ENCODE data around the gene CAMTA1. TPM values are rescaled to one million over a fixed set of nuclear protein-coding genes. Genes with fewer than 3 reads are reported as not detected.

CAMTA1 gene
- total and polyA plus RNA-seq, 9 of the 15 experiments (the other 6 are each of a cell fraction or from before 2014, with no cell fraction given): 43.9 to 161 (median 65.9) TPM

DNA sequence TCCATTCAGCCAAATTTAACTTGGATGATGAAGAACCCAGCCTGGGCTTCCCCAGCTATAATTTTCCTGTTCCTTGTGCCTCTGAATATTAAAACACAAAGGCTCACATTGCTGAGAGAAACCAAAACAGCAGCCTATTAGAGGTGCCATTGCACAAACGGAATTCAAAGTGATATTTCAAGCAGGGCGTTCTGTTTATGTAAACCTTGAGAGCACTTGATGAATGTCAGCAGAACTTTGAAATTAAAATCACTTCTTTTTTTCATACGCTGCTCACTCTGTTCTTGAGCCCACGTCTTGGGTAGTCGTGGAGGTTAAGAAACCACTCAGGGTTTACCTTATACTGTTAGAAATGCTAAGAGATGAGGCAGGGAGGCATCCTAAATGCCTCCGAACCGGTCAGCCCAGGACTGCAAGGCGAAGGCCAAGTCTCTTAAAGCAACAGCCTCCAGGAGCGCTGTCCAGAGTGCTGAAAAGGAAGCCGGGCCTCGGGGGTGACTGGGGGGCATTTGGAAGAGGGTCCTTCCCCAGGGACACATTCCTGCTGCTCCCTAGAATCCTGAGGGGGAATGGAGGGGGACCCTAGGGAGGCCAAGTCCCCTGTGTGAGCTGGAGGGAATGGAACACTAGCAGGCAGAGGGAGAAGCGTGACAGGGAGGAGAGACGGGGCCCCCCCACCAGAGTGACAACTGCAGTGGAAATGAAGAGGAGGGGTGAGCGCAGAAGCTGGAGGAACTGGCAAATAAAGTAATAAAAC, 831.0 kb downstream of the CAMTA1 start (continued):
- TF ChIP-seq, protein P1, sequence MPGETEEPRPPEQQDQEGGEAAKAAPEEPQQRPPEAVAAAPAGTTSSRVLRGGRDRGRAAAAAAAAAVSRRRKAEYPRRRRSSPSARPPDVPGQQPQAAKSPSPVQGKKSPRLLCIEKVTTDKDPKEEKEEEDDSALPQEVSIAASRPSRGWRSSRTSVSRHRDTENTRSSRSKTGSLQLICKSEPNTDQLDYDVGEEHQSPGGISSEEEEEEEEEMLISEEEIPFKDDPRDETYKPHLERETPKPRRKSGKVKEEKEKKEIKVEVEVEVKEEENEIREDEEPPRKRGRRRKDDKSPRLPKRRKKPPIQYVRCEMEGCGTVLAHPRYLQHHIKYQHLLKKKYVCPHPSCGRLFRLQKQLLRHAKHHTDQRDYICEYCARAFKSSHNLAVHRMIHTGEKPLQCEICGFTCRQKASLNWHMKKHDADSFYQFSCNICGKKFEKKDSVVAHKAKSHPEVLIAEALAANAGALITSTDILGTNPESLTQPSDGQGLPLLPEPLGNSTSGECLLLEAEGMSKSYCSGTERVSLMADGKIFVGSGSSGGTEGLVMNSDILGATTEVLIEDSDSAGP (CRISPR knock-in tag; IDR thresholded peaks at IDR 0.05): peak; percentile 91
- TF ChIP-seq RCOR1 (IDR thresholded peaks at IDR 0.05; ENCODE audit: borderline replicate concordance in 1 of 2, low read depth in 2 of 2, low read length in 2 of 2) (0 out of 4 replicates have a peak, but pooled peaks of 1 of the 2 experiments have one; percentile 42), RBFOX2 (IDR thresholded peaks at IDR 0.05; ENCODE audit: low read depth, low read length) (no peak), FOXJ2 (tag; IDR thresholded peaks at IDR 0.05) (no peak), ZNF133 (CRISPR knock-in tag; IDR thresholded peaks at IDR 0.05) (no peak), SRF (CRISPR knock-in tag; IDR thresholded peaks at IDR 0.05) (no peak), ZFP1 (CRISPR knock-in tag; IDR thresholded peaks at IDR 0.05) (no peak), CBX5 (IDR thresholded peaks at IDR 0.05; ENCODE audit: borderline replicate concordance, low read depth) (no peak), ZBTB17 (CRISPR knock-in tag; IDR thresholded peaks at IDR 0.05) (no peak), HCFC1 (IDR thresholded peaks at IDR 0.05; ENCODE audit: low read depth, low read length) (no peak), TEAD2 (tag; IDR thresholded peaks at IDR 0.05) (no peak), CXXC5 (CRISPR knock-in tag; IDR thresholded peaks at IDR 0.05) (0 out of 2 replicates have a peak, but pooled peaks have one; percentile 20), SMC3 (conservative IDR thresholded peaks at IDR 0.05; ENCODE audit: insufficient read depth, low read depth, low read length) (no peak), MCM7 (IDR thresholded peaks at IDR 0.05) (no peak), ZNF76 (CRISPR knock-in tag; IDR thresholded peaks at IDR 0.05; ENCODE audit: borderline replicate concordance) (no peak), PCBP1 (IDR thresholded peaks at IDR 0.05; ENCODE audit: low read depth, low read length, poor library complexity, severe bottlenecking) (no peak), PRMT5 (CRISPR knock-in tag; IDR thresholded peaks at IDR 0.05) (peak; percentile 89), ZNF175 (CRISPR knock-in tag; IDR thresholded peaks at IDR 0.05; ENCODE audit: low read depth) (no peak), SIRT6 (IDR thresholded peaks at IDR 0.05; ENCODE audit: low read depth, low read length) (no peak), CEBPG (CRISPR knock-in tag; IDR thresholded peaks at IDR 0.05) (no peak), CEBPG (tag; conservative IDR thresholded peaks at IDR 0.05 in 1 of 2, IDR thresholded peaks at IDR 0.05 in 1 of 2) (no peak)
- TF ChIP-seq, protein P2, sequence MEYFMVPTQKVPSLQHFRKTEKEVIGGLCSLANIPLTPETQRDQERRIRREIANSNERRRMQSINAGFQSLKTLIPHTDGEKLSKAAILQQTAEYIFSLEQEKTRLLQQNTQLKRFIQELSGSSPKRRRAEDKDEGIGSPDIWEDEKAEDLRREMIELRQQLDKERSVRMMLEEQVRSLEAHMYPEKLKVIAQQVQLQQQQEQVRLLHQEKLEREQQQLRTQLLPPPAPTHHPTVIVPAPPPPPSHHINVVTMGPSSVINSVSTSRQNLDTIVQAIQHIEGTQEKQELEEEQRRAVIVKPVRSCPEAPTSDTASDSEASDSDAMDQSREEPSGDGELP (CRISPR knock-in tag; IDR thresholded peaks at IDR 0.05; ENCODE audit: borderline replicate concordance): 0 out of 2 replicates have a peak, but pooled peaks have one; percentile 15
- TF ChIP-seq, protein P3, sequence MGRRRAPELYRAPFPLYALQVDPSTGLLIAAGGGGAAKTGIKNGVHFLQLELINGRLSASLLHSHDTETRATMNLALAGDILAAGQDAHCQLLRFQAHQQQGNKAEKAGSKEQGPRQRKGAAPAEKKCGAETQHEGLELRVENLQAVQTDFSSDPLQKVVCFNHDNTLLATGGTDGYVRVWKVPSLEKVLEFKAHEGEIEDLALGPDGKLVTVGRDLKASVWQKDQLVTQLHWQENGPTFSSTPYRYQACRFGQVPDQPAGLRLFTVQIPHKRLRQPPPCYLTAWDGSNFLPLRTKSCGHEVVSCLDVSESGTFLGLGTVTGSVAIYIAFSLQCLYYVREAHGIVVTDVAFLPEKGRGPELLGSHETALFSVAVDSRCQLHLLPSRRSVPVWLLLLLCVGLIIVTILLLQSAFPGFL (CRISPR knock-in tag; IDR thresholded peaks at IDR 0.05): no peak
- TF ChIP-seq, protein P4, sequence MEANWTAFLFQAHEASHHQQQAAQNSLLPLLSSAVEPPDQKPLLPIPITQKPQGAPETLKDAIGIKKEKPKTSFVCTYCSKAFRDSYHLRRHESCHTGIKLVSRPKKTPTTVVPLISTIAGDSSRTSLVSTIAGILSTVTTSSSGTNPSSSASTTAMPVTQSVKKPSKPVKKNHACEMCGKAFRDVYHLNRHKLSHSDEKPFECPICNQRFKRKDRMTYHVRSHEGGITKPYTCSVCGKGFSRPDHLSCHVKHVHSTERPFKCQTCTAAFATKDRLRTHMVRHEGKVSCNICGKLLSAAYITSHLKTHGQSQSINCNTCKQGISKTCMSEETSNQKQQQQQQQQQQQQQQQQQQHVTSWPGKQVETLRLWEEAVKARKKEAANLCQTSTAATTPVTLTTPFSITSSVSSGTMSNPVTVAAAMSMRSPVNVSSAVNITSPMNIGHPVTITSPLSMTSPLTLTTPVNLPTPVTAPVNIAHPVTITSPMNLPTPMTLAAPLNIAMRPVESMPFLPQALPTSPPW (CRISPR knock-in tag; IDR thresholded peaks at IDR 0.05): peak; percentile 22; the same call in 1 of the 2 replicates
